IMR-90 (cell line): ENCODE data around the gene RPS24. TPM values are rescaled to one million over a fixed set of nuclear protein-coding genes. Genes with fewer than 3 reads are reported as not detected.

Source experiments
- ATAC-seq: fragments of 200-7000 bp; cut with Tn5 transposase; 2 replicates; pipeline ENCODE4 v1.9.1; 2020; ENCODE audit warnings: low read depth, mild to moderate bottlenecking, moderate library complexity
- BruUV-seq: library from RNA; stranded (reverse); fragments of 400-500 nt; replicated peaks from 2 replicates; lab custom pipeline; 2021; lab: Mats Ljungman, UMichigan
- CTCF ChIA-PET: fragments of 300-600 bp; formaldehyde crosslinking; extraction: SDS; loops from one replicate; lab custom pipeline; 2021; ENCODE audit warnings: antibody characterized with exemption; lab: Yijun Ruan, JAX
- POLR2A ChIA-PET: fragments of 300-600 bp; sonication (Branson Sonifier 250); formaldehyde crosslinking; loops from one replicate; lab custom pipeline; 2022; ENCODE audit warnings: antibody characterized with exemption; ENCODE audit not compliant: unreplicated experiment; lab: Charles Lee
- DNase-seq: peaks from one replicate; pipeline ENCODE4 v3.0.0; 2013
- H2AFZ ChIP-seq: replicated peaks from 2 replicates; pipeline ENCODE3; 2013; ENCODE audit warnings: low read length, mild to moderate bottlenecking; ENCODE audit not compliant: poor library complexity
- H2AK5ac ChIP-seq: 2 replicates; pipeline ENCODE4 v1.6.1; 2013; ENCODE audit warnings: low read depth, low read length, inconsistent platforms
- H2AK9ac ChIP-seq: replicated peaks from 2 replicates; pipeline ENCODE3; 2013; ENCODE audit warnings: mild to moderate bottlenecking, low read depth, low read length, moderate library complexity; ENCODE audit not compliant: poor library complexity
- H2BK120ac ChIP-seq: 2 replicates; pipeline ENCODE4 v1.6.1; 2013; ENCODE audit warnings: low read depth, low read length, inconsistent platforms
- H2BK15ac ChIP-seq: 3 replicates; pipeline ENCODE4 v1.6.1; 2013; ENCODE audit warnings: low read depth, low read length, inconsistent platforms
- H2BK20ac ChIP-seq: 2 replicates; pipeline ENCODE4 v1.6.1; 2013; ENCODE audit warnings: low read depth, mild to moderate bottlenecking, inconsistent platforms, low read length, moderate library complexity
- H2BK5ac ChIP-seq: 2 replicates; pipeline ENCODE4 v1.6.1; 2013; ENCODE audit warnings: mild to moderate bottlenecking, low read depth, low read length, inconsistent platforms; ENCODE audit not compliant: poor library complexity, severe bottlenecking
- H3K14ac ChIP-seq: replicated peaks from 2 replicates; pipeline ENCODE4 v1.6.1; 2013; ENCODE audit warnings: low read depth, low read length, inconsistent platforms
- H3K18ac ChIP-seq: 2 replicates; pipeline ENCODE4 v1.6.1; 2013; ENCODE audit warnings: low read depth, low read length, control low read depth
- H3K23ac ChIP-seq: 2 replicates; pipeline ENCODE4 v1.6.1; 2013; ENCODE audit warnings: low read depth, low read length, inconsistent platforms
- H3K27ac ChIP-seq: 2 replicates; pipeline ENCODE4 v1.5.1; 2013; ENCODE audit warnings: mild to moderate bottlenecking, control low read depth, low read length; ENCODE audit not compliant: insufficient read depth
- H3K27me3 ChIP-seq: 2 replicates; pipeline ENCODE4 v1.6.1; 2013; ENCODE audit warnings: low read length; ENCODE audit not compliant: control insufficient read depth, insufficient read depth
- H3K36me3 ChIP-seq: 2 replicates; pipeline ENCODE4 v1.6.1; 2013; ENCODE audit warnings: low read length, mixed read lengths; ENCODE audit not compliant: control insufficient read depth, insufficient read depth
- H3K4ac ChIP-seq: 2 replicates; pipeline ENCODE4 v1.6.1; 2013; ENCODE audit warnings: low read depth, low read length, inconsistent platforms
- H3K4me1 ChIP-seq: 2 replicates; pipeline ENCODE4 v1.6.1; 2013; ENCODE audit warnings: low read length, mixed read lengths; ENCODE audit not compliant: control insufficient read depth, insufficient read depth
- H3K4me2 ChIP-seq: 2 replicates; pipeline ENCODE4 v1.6.1; 2013; ENCODE audit warnings: low read depth, mild to moderate bottlenecking, control low read depth, low read length, moderate library complexity
- H3K4me3 ChIP-seq: 2 replicates; pipeline ENCODE4 v1.5.1; 2013; ENCODE audit warnings: low read depth, mild to moderate bottlenecking, control low read depth, low read length, moderate library complexity; ENCODE audit not compliant: insufficient read depth
- H3K56ac ChIP-seq: 2 replicates; pipeline ENCODE4 v1.6.1; 2013; ENCODE audit warnings: low read length, inconsistent platforms; ENCODE audit not compliant: insufficient read depth; ENCODE audit errors: extremely low read depth
- H3K79me1 ChIP-seq, 2 experiments: 2 replicates each; pipeline ENCODE4 v1.6.1; 2013; ENCODE audit warnings: low read length in 2 of 2, inconsistent platforms in 1 of 2, low read depth in 1 of 2
- H3K9ac ChIP-seq: 2 replicates; pipeline ENCODE4 v1.6.1; 2013; ENCODE audit warnings: low read depth, low read length, control low read depth
- H3K9me1 ChIP-seq: 2 replicates; pipeline ENCODE4 v1.6.1; 2013; ENCODE audit warnings: low read length, inconsistent platforms; ENCODE audit not compliant: insufficient read depth
- H3K9me3 ChIP-seq: 2 replicates; pipeline ENCODE4 v1.6.1; 2013; ENCODE audit warnings: low read length; ENCODE audit not compliant: control insufficient read depth, insufficient read depth
- H4K20me1 ChIP-seq: 2 replicates; pipeline ENCODE4 v1.6.1; 2013; ENCODE audit warnings: low read length, inconsistent platforms; ENCODE audit not compliant: insufficient read depth
- H4K5ac ChIP-seq: 2 replicates; pipeline ENCODE4 v1.6.1; 2013; ENCODE audit warnings: mild to moderate bottlenecking, low read depth, low read length, control low read depth
- H4K8ac ChIP-seq, 2 experiments: 2 replicates each; pipeline ENCODE4 v1.6.1; 2013; ENCODE audit warnings: low read depth in 2 of 2, low read length in 2 of 2, control low read depth in 1 of 2, inconsistent platforms in 1 of 2
- H4K91ac ChIP-seq: 2 replicates; pipeline ENCODE4 v1.6.1; 2013; ENCODE audit warnings: low read depth, low read length, inconsistent platforms; ENCODE audit not compliant: insufficient read depth
- BHLHE40 ChIP-seq: fragments of 150-350 bp; IDR thresholded peaks from 2 replicates; pipeline ENCODE4 v1.6.1; 2016; ENCODE audit warnings: mild to moderate bottlenecking, low read depth, low read length
- CEBPB ChIP-seq: IDR thresholded peaks from 2 replicates; pipeline ENCODE4 v1.6.1; 2012; ENCODE audit warnings: low read depth, low read length, improper control_type of control experiment
- CHD1 ChIP-seq: IDR thresholded peaks from 2 replicates; pipeline ENCODE4 v1.6.1; 2012; ENCODE audit warnings: low read depth, low read length, improper control_type of control experiment
- CTCF ChIP-seq: conservative IDR thresholded peaks from 2 replicates; pipeline ENCODE4 v1.5.1; 2012; ENCODE audit warnings: mild to moderate bottlenecking, low read depth, low read length, improper control_type of control experiment
- FOS ChIP-seq: fragments of 150-350 bp; IDR thresholded peaks from 2 replicates; pipeline ENCODE4 v1.6.1; 2016; ENCODE audit warnings: low read depth, low read length
- MAFK ChIP-seq: IDR thresholded peaks from 2 replicates; pipeline ENCODE4 v1.6.1; 2012; ENCODE audit warnings: low read depth, low read length, improper control_type of control experiment
- MAZ ChIP-seq: IDR thresholded peaks from 2 replicates; pipeline ENCODE4 v1.6.1; 2012; ENCODE audit warnings: low read depth, mild to moderate bottlenecking, low read length, improper control_type of control experiment, moderate library complexity, borderline replicate concordance
- MXI1 ChIP-seq: IDR thresholded peaks from 2 replicates; pipeline ENCODE4 v1.6.1; 2012; ENCODE audit warnings: low read depth, mild to moderate bottlenecking, low read length, moderate library complexity, borderline replicate concordance
- NFE2L2 ChIP-seq: fragments of 150-350 bp; IDR thresholded peaks from 2 replicates; pipeline ENCODE4 v1.6.1; 2016; ENCODE audit warnings: low read depth, mild to moderate bottlenecking, low read length
- POLR2A ChIP-seq: IDR thresholded peaks from 2 replicates; pipeline ENCODE4 v1.6.1; 2012; ENCODE audit warnings: mild to moderate bottlenecking, low read depth, low read length
- RAD21 ChIP-seq: IDR thresholded peaks from 2 replicates; pipeline ENCODE4 v1.6.1; 2012; ENCODE audit warnings: low read length, improper control_type of control experiment
- RCOR1 ChIP-seq: IDR thresholded peaks from 2 replicates; pipeline ENCODE4 v1.6.1; 2012; ENCODE audit warnings: mild to moderate bottlenecking, low read length, improper control_type of control experiment; ENCODE audit not compliant: insufficient replicate concordance
- RFX5 ChIP-seq: IDR thresholded peaks from 2 replicates; pipeline ENCODE4 v1.8.0; 2012; ENCODE audit warnings: low read depth, mild to moderate bottlenecking, low read length, moderate library complexity
- SMC3 ChIP-seq: fragments of 150-350 bp; IDR thresholded peaks from 2 replicates; pipeline ENCODE4 v1.6.1; 2016; ENCODE audit warnings: low read depth, mild to moderate bottlenecking, antibody characterized with exemption, low read length, moderate library complexity
- USF2 ChIP-seq: fragments of 150-350 bp; IDR thresholded peaks from 2 replicates; pipeline ENCODE4 v1.6.1; 2017; ENCODE audit warnings: mild to moderate bottlenecking, antibody characterized with exemption, low read length, low read depth
- WGBS, 2 experiments: methylation state at CpG; one replicate each; pipeline versions ENCODE4 v1.1.5 to v1.1.7; 2013; ENCODE audit warnings: missing lambda C conversion rate in 2 of 2; ENCODE audit not compliant: insufficient read length in 1 of 2; ENCODE audit errors: extremely low coverage in 2 of 2; 5-methylcytosine and 5-hydroxymethylcytosine counted together
- dilution Hi-C: fragments of 300-500 bp; cut with HindIII; formaldehyde crosslinking; loops from one replicate; pipeline ENCODE4 v1.14.3; 2018; ENCODE audit warnings: low sequenced_read_pairs; ENCODE audit not compliant: unreplicated experiment
- in situ Hi-C: fragments of 300-500 bp; cut with MboI; formaldehyde crosslinking; loops from 3 replicates; pipeline ENCODE4 v1.14.3; 2019; ENCODE audit warnings: low sequenced_read_pairs, inconsistent platforms, mixed read lengths
- intact Hi-C: fragments of 100-400 bp; cut with micrococcal nuclease; formaldehyde crosslinking; loops from 2 replicates; pipeline ENCODE4 v1.10.0; 2022
- polyA plus RNA-seq, 3 experiments: library from polyadenylated mRNA; depleted of rRNA; stranded (reverse); fragments of >200 nt; gene quantifications; 2 replicates each; pipeline ENCODE4 v1.2.3, GENCODE V29; 2012; ENCODE audit warnings: low replicate concordance in 1 of 3
- total RNA-seq: library from RNA; depleted of rRNA; stranded (reverse); fragments of >200 nt; gene quantifications from 2 replicates; pipeline ENCODE4 v1.2.3, GENCODE V29; 2012
- TF ChIP-seq, protein P1 (sequence below): fragments of 150-350 bp; IDR thresholded peaks from 2 replicates; pipeline ENCODE4 v1.6.1; 2016; ENCODE audit warnings: low read depth, mild to moderate bottlenecking, low read length, moderate library complexity, borderline replicate concordance

Gene RPS24
- total and polyA plus RNA-seq, 2 of the 4 experiments (the other 2 are of a cell fraction), result 1,664 to 4,721 TPM

DNA sequence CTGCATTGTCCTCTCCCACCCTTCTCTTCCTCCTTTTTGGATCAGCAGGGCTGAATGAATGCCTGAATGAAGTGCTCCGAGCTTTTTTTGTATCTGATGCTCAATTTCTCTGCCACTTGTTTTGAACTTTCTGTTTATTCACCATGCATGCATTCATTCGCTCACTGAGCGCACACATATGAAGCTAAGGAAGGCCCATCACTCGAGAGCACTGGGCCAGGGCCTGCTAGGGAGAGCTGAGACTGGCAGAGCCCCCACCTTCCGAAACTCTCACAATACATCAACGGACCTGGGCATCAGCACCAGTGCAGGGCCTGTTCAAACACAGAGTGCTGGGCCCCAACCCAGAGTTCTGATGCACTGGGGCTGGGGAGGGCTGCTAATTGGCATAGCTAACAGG is 45.7 kb downstream of the RPS24 start:
- no peak overlapping the region for H3K4me3 ChIP-seq
- H2AK9ac ChIP-seq, result no peak overlapping the region
- H2AFZ ChIP-seq, result no peak overlapping the region
- no peaks in the 10 kb centered on the region for H3K4me1 ChIP-seq
- no peak overlapping the region for H2BK120ac ChIP-seq
- dilution Hi-C loops, result no loop called here
- TF ChIP-seq BHLHE40 (no peak), CHD1 (no peak), MAFK (no peak), FOS (no peak), SMC3 (no peak), CEBPB (no peak), MXI1 (no peak), USF2 (no peak), CTCF (no peak), RAD21 (no peak), NFE2L2 (no peak), POLR2A (no peak), RFX5 (no peak), RCOR1 (no peak), MAZ (no peak)
- TF ChIP-seq, protein P1, sequence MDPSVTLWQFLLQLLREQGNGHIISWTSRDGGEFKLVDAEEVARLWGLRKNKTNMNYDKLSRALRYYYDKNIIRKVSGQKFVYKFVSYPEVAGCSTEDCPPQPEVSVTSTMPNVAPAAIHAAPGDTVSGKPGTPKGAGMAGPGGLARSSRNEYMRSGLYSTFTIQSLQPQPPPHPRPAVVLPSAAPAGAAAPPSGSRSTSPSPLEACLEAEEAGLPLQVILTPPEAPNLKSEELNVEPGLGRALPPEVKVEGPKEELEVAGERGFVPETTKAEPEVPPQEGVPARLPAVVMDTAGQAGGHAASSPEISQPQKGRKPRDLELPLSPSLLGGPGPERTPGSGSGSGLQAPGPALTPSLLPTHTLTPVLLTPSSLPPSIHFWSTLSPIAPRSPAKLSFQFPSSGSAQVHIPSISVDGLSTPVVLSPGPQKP, result no peak
- no peak overlapping the region for H3K14ac ChIP-seq
- H3K36me3 ChIP-seq, result no peaks in the 10 kb centered on the region
- no peak overlapping the region for H2AK5ac ChIP-seq
- H4K91ac ChIP-seq, result no peak overlapping the region
- no peak overlapping the region for H4K5ac ChIP-seq
- no peak overlapping the region for H4K8ac ChIP-seq
- no peaks in the 10 kb centered on the region for H4K20me1 ChIP-seq
- WGBS, 2 experiments, result 50% methylated on average over 1 of the region's 6 CpGs; no CpG with 5 or more reads in 1 of the 2 experiments
- ATAC-seq (no peak), DNase-seq (no peak)
- H3K23ac ChIP-seq, result no peak overlapping the region
- no peak overlapping the region for H3K9ac ChIP-seq
- no peak overlapping the region for H3K4ac ChIP-seq
- peaks cover 43% of the 10 kb centered on the region for H3K27me3 ChIP-seq
- no peak overlapping the region for H3K56ac ChIP-seq
- ChIA-PET POLR2A (no interaction called here), CTCF (no interaction called here)
- H3K27ac ChIP-seq, result no peak overlapping the region
- intact Hi-C loops, result no loop called here
- no peaks in the 10 kb centered on the region for H3K79me1 ChIP-seq
- no peak overlapping the region for H3K18ac ChIP-seq
- H2BK20ac ChIP-seq, result no peak overlapping the region
- H2BK5ac ChIP-seq, result no peak overlapping the region
- BruUV-seq, result no TSS peak
- H3K9me1 ChIP-seq, result no peaks in the 10 kb centered on the region
- H3K9me3 ChIP-seq, result peaks cover 1% of the 10 kb centered on the region; the same call in 1 of the 2 replicates
- in situ Hi-C loops, result no loop called here
- no peak overlapping the region for H2BK15ac ChIP-seq
- H3K4me2 ChIP-seq, result no peak overlapping the region
